SK-N-SH (cell line): ENCODE measurements around the gene SPAG4. TPM values are rescaled to one million over a fixed set of nuclear protein-coding genes. Genes with fewer than 3 reads are reported as not detected.

Experiments
- CTCF ChIA-PET: fragments of 300-600, 350-600 bp; formaldehyde crosslinking; extraction: SDS; loops from one replicate; lab custom pipeline; 2021; lab: Yijun Ruan, JAX
- POLR2A ChIA-PET: fragments of 350-600 bp; sonication (Branson Sonifier 250); formaldehyde crosslinking; extraction: SDS; loops from one replicate; lab custom pipeline; 2020; ENCODE audit warnings: antibody characterized with exemption, inconsistent platforms; lab: Yijun Ruan, JAX
- DNase-seq: peaks from one replicate; pipeline ENCODE4 v3.0.0; 2012
- H2AFZ ChIP-seq: fragments of 200-600 bp; sonication (generic); 2 replicates; pipeline ENCODE4 v1.8.1; 2016; ENCODE audit warnings: antibody characterized with exemption, mild to moderate bottlenecking, low read depth
- H3F3A ChIP-seq: fragments of 200-600 bp; sonication (generic); replicated peaks from 2 replicates; pipeline ENCODE3; 2016; ENCODE audit warnings: antibody characterized with exemption, mild to moderate bottlenecking; ENCODE audit not compliant: insufficient read depth
- H3K27ac ChIP-seq, 2 experiments: fragments of 200-500 bp in 1 of 2; fragments of 200-600 bp in 1 of 2; sonication (Bioruptor generic) in 1 of 2; sonication (generic), shearing (Covaris generic) in 1 of 2; 2 replicates each; pipeline versions ENCODE4 v1.5.1 to v1.6.1; 2014 to 2016; ENCODE audit warnings: low read depth in 2 of 2, inconsistent platforms in 1 of 2, low read length in 1 of 2, mild to moderate bottlenecking in 1 of 2, mixed read lengths in 1 of 2
- H3K27me3 ChIP-seq: fragments of 200-600 bp; sonication (generic), shearing (Covaris generic); 2 replicates; pipeline ENCODE4 v1.6.1; 2016; ENCODE audit warnings: mixed run types; ENCODE audit not compliant: insufficient read depth
- H3K36me3 ChIP-seq, 2 experiments: fragments of 200-500 bp in 1 of 2; fragments of 200-600 bp in 1 of 2; sonication (Bioruptor generic) in 1 of 2; sonication (generic) in 1 of 2; replicated peaks in 1 of 2; 2 replicates each; pipeline versions ENCODE3 to v1.5.1; 2014 to 2016; ENCODE audit warnings: low read length in 1 of 2, mild to moderate bottlenecking in 1 of 2; ENCODE audit not compliant: insufficient read depth in 2 of 2, control insufficient read depth in 1 of 2
- H3K4me1 ChIP-seq, 2 experiments: fragments of 200-500 bp in 1 of 2; fragments of 200-600 bp in 1 of 2; sonication (Bioruptor generic) in 1 of 2; sonication (generic), shearing (Covaris generic) in 1 of 2; 2 replicates each; pipeline versions ENCODE4 v1.5.1 to v1.6.1; 2014 to 2016; ENCODE audit warnings: low read depth in 1 of 2, low read length in 1 of 2, mixed run types in 1 of 2; ENCODE audit not compliant: insufficient read depth in 2 of 2, control insufficient read depth in 1 of 2
- H3K4me2 ChIP-seq: fragments of 200-600 bp; sonication (generic), shearing (Covaris generic); 2 replicates; pipeline ENCODE4 v1.6.1; 2017; ENCODE audit warnings: mixed run types
- H3K4me3 ChIP-seq, 2 experiments: fragments of 200-500 bp in 1 of 2; fragments of 200-600 bp in 1 of 2; sonication (Bioruptor generic) in 1 of 2; sonication (generic), shearing (Covaris generic) in 1 of 2; 2 replicates each; pipeline versions ENCODE4 v1.5.1 to v1.8.1; 2014 to 2016; ENCODE audit warnings: low read depth in 2 of 2, inconsistent platforms in 1 of 2, low read length in 1 of 2, mild to moderate bottlenecking in 1 of 2, mixed read lengths in 1 of 2, moderate library complexity in 1 of 2
- H3K79me2 ChIP-seq: fragments of 200-600 bp; sonication (generic); 2 replicates; pipeline ENCODE4 v1.8.1; 2017; ENCODE audit warnings: mild to moderate bottlenecking; ENCODE audit not compliant: insufficient read depth
- H3K9ac ChIP-seq: fragments of 200-600 bp; sonication (generic); 2 replicates; pipeline ENCODE4 v1.6.1; 2017; ENCODE audit warnings: mixed run types
- H3K9me2 ChIP-seq: fragments of 200-600 bp; sonication (generic); 2 replicates; pipeline ENCODE4 v1.6.1; 2017; ENCODE audit warnings: mixed run types
- H3K9me3 ChIP-seq: fragments of 200-600 bp; sonication (generic); 2 replicates; pipeline ENCODE4 v1.6.1; 2017; ENCODE audit warnings: mixed run types, mild to moderate bottlenecking, moderate library complexity
- H4K20me1 ChIP-seq: fragments of 200-600 bp; sonication (generic); 2 replicates; pipeline ENCODE4 v1.6.1; 2017; ENCODE audit warnings: mild to moderate bottlenecking, mixed run types; ENCODE audit not compliant: insufficient read depth
- CHD2 ChIP-seq: fragments of 150-350 bp; IDR thresholded peaks from 2 replicates; pipeline ENCODE4 v1.6.1; 2018; ENCODE audit warnings: low read length; ENCODE audit not compliant: partially characterized antibody
- CTCF ChIP-seq: fragments of 200-600 bp; sonication (generic); IDR thresholded peaks from 2 replicates; pipeline ENCODE4 v1.6.1; 2017; ENCODE audit warnings: antibody characterized with exemption, mild to moderate bottlenecking, moderate library complexity
- MEF2A ChIP-seq: IDR thresholded peaks from 2 replicates; pipeline ENCODE4 v1.4.0; 2012; ENCODE audit warnings: low read depth, borderline replicate concordance
- RAD21 ChIP-seq: IDR thresholded peaks from 2 replicates; pipeline ENCODE4 v1.6.1; 2012; ENCODE audit warnings: mild to moderate bottlenecking, low read length
- REST ChIP-seq: IDR thresholded peaks from 2 replicates; pipeline ENCODE4 v1.6.1; 2012; ENCODE audit warnings: mild to moderate bottlenecking, low read depth, low read length, moderate library complexity
- RXRA ChIP-seq: IDR thresholded peaks from 2 replicates; pipeline ENCODE4 v1.4.0; 2012; ENCODE audit warnings: low read depth, mild to moderate bottlenecking, borderline replicate concordance
- SMC3 ChIP-seq: IDR thresholded peaks from 2 replicates; pipeline ENCODE4 v1.6.1; 2012; ENCODE audit warnings: low read depth, low read length, improper control_type of control experiment
- TCF12 ChIP-seq: IDR thresholded peaks from 2 replicates; pipeline ENCODE4 v1.4.0; 2012
- USF2 ChIP-seq: fragments of 150-350 bp; IDR thresholded peaks from 2 replicates; pipeline ENCODE4 v1.6.1; 2017; ENCODE audit warnings: antibody characterized with exemption, low read length, low read depth, borderline replicate concordance
- WGBS: methylation state at CpG from one replicate; pipeline ENCODE4 v1.1.6; 2017; ENCODE audit warnings: low lambda C conversion rate; 5-methylcytosine and 5-hydroxymethylcytosine counted together
- polyA plus RNA-seq, 3 experiments: library from polyadenylated mRNA; depleted of rRNA; stranded (reverse); fragments of >200 nt; gene quantifications; 2 replicates each; pipeline ENCODE4 v1.2.3, GENCODE V29; 2012

SPAG4 gene
- polyA plus RNA-seq, 1 of the 3 experiments (the other 2 are of a cell fraction) = 6.9 TPM

GRCh38 chr20:35607003-35607735 lies 8.5 kb upstream of the SPAG4 start:
- H3K27ac ChIP-seq = no peak overlapping the region
- H3K4me2 ChIP-seq = no peak overlapping the region
- POLR2A ChIA-PET = interaction anchor here (1.4 kb wide), 1 partner anchor 135 kb away, joined by 4 read pairs; the partner anchor contains the start of gene RBM39
- H3K9me3 ChIP-seq = no peaks in the 10 kb centered on the region
- H2AFZ ChIP-seq = no peak overlapping the region
- CTCF ChIA-PET = interaction anchor here (0.8 to 2.8 kb wide), 3 partner anchors 9 to 12 kb away, joined by 3 to 11 read pairs (median 4); no protein-coding TSS in a partner anchor
- H3K9ac ChIP-seq = no peak overlapping the region
- H3K9me2 ChIP-seq = no peaks in the 10 kb centered on the region
- no peaks in the 10 kb centered on the region; a peak in 1 of 4 replicates for H3K4me1 ChIP-seq
- DNase-seq = no peak
- H3K4me3 ChIP-seq = no peak overlapping the region
- no peaks in the 10 kb centered on the region for H4K20me1 ChIP-seq
- no peaks in the 10 kb centered on the region for H3K36me3 ChIP-seq
- TF ChIP-seq SMC3 (no peak), RXRA (no peak), CTCF (no peak), RAD21 (no peak), CHD2 (no peak), REST (no peak), USF2 (no peak), TCF12 (no peak), MEF2A (no peak)
- H3K27me3 ChIP-seq = no peaks in the 10 kb centered on the region
- no peaks in the 10 kb centered on the region for H3F3A ChIP-seq
- WGBS = 89% methylated on average over 10 of the region's 14 CpGs
- no peaks in the 10 kb centered on the region for H3K79me2 ChIP-seq
